A673 (cell line): ENCODE results near the gene KCTD14.

ENCODE experiments used
- EZH2 ChIP-seq: fragments of 200-600 bp; sonication (generic); IDR thresholded peaks from 2 replicates; pipeline ENCODE4 v1.6.1; 2017; ENCODE audit warnings: borderline replicate concordance, low read depth, mild to moderate bottlenecking, mixed read lengths, antibody characterized with exemption, low read length; ENCODE audit not compliant: poor library complexity, severe bottlenecking
- TF ChIP-seq, protein P1 (sequence below): fragments of 300-800, 200-600 bp; sonication (generic); conservative IDR thresholded peaks from 2 replicates; pipeline ENCODE4 v1.5.1; 2017; ENCODE audit warnings: low read depth, mild to moderate bottlenecking, antibody characterized with exemption, low read length, moderate library complexity, mixed read lengths

DNA sequence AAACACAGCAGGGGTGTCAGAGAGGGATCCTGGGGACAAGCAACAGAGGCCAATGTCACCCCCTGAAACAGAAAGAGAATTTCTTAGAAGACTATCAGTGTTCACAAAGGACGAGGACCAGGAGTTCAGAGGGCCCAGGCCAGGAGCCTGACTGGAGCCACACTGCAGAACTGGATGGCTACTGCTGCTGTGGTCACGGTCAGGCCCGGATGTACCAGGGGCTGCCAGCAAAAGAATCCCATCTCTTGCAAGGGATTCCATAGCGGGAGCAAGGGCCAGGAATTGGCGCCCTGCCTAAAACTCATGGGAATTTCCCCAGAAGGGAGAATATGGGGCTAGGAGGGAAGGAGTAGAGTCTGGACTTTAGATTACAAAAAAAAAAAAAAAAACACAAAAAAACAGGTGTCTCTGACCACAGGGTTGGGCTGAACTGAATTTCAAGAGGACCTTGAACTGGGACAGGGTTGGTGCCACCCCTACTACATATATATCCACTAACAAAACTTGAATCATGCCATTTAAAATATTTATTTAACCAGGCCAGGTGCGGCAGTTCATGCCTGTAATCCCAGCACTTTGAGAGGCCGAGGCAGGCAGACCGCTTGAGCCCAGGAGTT, 15.7 kb upstream of the KCTD14 start:
- no peak for TF ChIP-seq EZH2
- TF ChIP-seq, protein P1, sequence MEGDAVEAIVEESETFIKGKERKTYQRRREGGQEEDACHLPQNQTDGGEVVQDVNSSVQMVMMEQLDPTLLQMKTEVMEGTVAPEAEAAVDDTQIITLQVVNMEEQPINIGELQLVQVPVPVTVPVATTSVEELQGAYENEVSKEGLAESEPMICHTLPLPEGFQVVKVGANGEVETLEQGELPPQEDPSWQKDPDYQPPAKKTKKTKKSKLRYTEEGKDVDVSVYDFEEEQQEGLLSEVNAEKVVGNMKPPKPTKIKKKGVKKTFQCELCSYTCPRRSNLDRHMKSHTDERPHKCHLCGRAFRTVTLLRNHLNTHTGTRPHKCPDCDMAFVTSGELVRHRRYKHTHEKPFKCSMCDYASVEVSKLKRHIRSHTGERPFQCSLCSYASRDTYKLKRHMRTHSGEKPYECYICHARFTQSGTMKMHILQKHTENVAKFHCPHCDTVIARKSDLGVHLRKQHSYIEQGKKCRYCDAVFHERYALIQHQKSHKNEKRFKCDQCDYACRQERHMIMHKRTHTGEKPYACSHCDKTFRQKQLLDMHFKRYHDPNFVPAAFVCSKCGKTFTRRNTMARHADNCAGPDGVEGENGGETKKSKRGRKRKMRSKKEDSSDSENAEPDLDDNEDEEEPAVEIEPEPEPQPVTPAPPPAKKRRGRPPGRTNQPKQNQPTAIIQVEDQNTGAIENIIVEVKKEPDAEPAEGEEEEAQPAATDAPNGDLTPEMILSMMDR = no peak
